ENCODE measurements around the gene REL.
"Not testable (repeated sequence)": the region's sequence is repeated elsewhere in the genome, so short reads cannot be mapped to it uniquely, and the experiment has no call there.

REL gene

DNA sequence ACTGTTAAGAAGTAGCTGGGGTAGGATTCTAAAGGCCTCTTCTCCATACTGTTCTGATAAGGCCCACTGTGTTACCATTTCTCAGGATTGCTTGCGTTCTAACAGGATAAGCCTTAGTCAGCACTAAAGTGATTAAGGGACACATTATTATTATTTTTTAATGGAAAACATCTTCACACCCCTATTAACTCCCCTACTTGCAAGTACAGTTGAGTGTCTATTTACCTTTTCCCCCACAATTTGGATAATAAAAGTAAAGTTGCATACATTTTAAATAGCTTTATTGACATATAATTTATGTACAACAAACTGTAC is 9.0 kb downstream of the REL start:
- no peak for TF ChIP-seq CTBP1 (IDR thresholded peaks at IDR 0.05; ENCODE audit: borderline replicate concordance)
- no peak for TF ChIP-seq SUZ12 (IDR thresholded peaks at IDR 0.05)
- TF ChIP-seq ZNF384 (IDR thresholded peaks at IDR 0.05): no peak
- TF ChIP-seq NFRKB (IDR thresholded peaks at IDR 0.05): no peak
- TF ChIP-seq BHLHE40 (IDR thresholded peaks at IDR 0.05; ENCODE audit: borderline replicate concordance): no peak
- no peak for TF ChIP-seq FOXK2 (IDR thresholded peaks at IDR 0.05)
- no peak for TF ChIP-seq LEF1 (IDR thresholded peaks at IDR 0.05; ENCODE audit: borderline replicate concordance)
- no peak for TF ChIP-seq PKNOX1 (IDR thresholded peaks at IDR 0.05)
- TF ChIP-seq FOXM1 (IDR thresholded peaks at IDR 0.05; ENCODE audit: borderline replicate concordance): no peak
- no peak for TF ChIP-seq ARNT (IDR thresholded peaks at IDR 0.05)
- no peak for TF ChIP-seq FOXA1 (IDR thresholded peaks at IDR 0.05)
- no peak for TF ChIP-seq HDGF (IDR thresholded peaks at IDR 0.05; ENCODE audit: borderline replicate concordance)
- no peak for TF ChIP-seq ELF4 (IDR thresholded peaks at IDR 0.05)
- no peak for TF ChIP-seq L3MBTL2 (conservative IDR thresholded peaks at IDR 0.05)
- TF ChIP-seq SP1 (IDR thresholded peaks at IDR 0.05): no peak
- no peak for DNase-seq (ENCODE audit: extremely low spot score)
- ChIA-PET POLR2A (no interaction called here), CTCF (no interaction called here)

- no peak for DNase-seq (ENCODE audit: extremely low spot score)
- TF ChIP-seq HDGF (IDR thresholded peaks at IDR 0.05; ENCODE audit: borderline replicate concordance): no peak
- no peak for TF ChIP-seq SUZ12 (IDR thresholded peaks at IDR 0.05)
- no peak for TF ChIP-seq BHLHE40 (IDR thresholded peaks at IDR 0.05; ENCODE audit: borderline replicate concordance)
- no peak for TF ChIP-seq FOXK2 (IDR thresholded peaks at IDR 0.05)
- no peak for TF ChIP-seq SP1 (IDR thresholded peaks at IDR 0.05)
- no peak for TF ChIP-seq CTBP1 (IDR thresholded peaks at IDR 0.05; ENCODE audit: borderline replicate concordance)
- no peak for TF ChIP-seq TARDBP (IDR thresholded peaks at IDR 0.05)
- no peak for TF ChIP-seq ELF4 (IDR thresholded peaks at IDR 0.05)
- no peak for TF ChIP-seq LEF1 (IDR thresholded peaks at IDR 0.05; ENCODE audit: borderline replicate concordance)
- TF ChIP-seq NFRKB (IDR thresholded peaks at IDR 0.05): no peak
- no peak for TF ChIP-seq L3MBTL2 (conservative IDR thresholded peaks at IDR 0.05)
- no peak for TF ChIP-seq ARNT (IDR thresholded peaks at IDR 0.05)
- TF ChIP-seq FOXA1 (IDR thresholded peaks at IDR 0.05): no peak
- no peak for TF ChIP-seq ZNF384 (IDR thresholded peaks at IDR 0.05)
- no peak for TF ChIP-seq PKNOX1 (IDR thresholded peaks at IDR 0.05)
- POLR2A ChIA-PET: no interaction called here
- CTCF ChIA-PET: interaction anchor here (0.7 kb wide), 1 partner anchor 212 kb away, joined by 4 read pairs; no protein-coding TSS in a partner anchor
Observed at GRCh38 chr2:60891180-60891579, 9.8 kb downstream of the REL start.

- ChIA-PET POLR2A (no interaction called here), CTCF (no interaction called here)
- TF ChIP-seq LEF1 (IDR thresholded peaks at IDR 0.05; ENCODE audit: borderline replicate concordance) (no peak), ELF4 (IDR thresholded peaks at IDR 0.05) (no peak), L3MBTL2 (conservative IDR thresholded peaks at IDR 0.05) (no peak)
- DNase-seq (ENCODE audit: extremely low spot score): no peak
Observed at GRCh38 chr2:60898567-60898966, 17.2 kb downstream of the REL start.

DNA sequence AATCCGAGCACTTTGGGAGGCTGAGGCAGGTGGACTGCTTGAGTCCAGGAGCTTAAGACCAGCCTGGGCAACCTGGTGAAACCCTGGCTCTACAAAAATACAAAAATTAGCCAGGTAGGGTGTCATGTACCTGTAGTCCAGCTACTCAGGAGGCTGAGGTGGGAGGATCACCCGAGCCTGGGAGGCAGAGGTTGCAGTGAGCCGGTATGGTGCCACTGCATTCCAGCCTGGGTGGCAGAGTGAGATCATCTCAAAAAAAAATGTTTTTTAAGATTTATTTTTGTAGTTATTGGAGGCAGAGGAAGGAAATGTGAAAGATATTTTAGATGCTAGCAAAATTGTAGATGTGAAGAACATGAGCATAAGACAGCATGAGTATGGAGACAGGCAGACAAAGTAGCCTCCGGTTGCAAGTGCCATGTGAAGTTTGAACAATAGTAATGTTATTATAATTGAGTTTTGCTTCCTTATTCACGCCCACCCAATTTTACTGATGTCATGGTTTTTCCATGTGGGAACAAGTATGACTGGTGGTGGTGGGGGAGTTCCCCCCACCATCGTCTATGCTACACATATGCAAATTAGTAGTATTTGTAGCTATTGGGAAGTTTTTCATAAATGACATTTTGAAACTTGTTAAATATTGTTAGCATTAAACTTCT is 18.0 kb downstream of the REL start:
- POLR2A ChIA-PET: no interaction called here
- TF ChIP-seq TARDBP (IDR thresholded peaks at IDR 0.05): no peak
- no peak for TF ChIP-seq ZNF384 (IDR thresholded peaks at IDR 0.05)
- no peak for TF ChIP-seq FOXK2 (IDR thresholded peaks at IDR 0.05)
- no peak for TF ChIP-seq ELF4 (IDR thresholded peaks at IDR 0.05)
- TF ChIP-seq NFRKB (IDR thresholded peaks at IDR 0.05): no peak
- no peak for TF ChIP-seq FOXM1 (IDR thresholded peaks at IDR 0.05; ENCODE audit: borderline replicate concordance)
- TF ChIP-seq ARNT (IDR thresholded peaks at IDR 0.05): no peak
- no peak for TF ChIP-seq FOXA1 (IDR thresholded peaks at IDR 0.05)
- TF ChIP-seq SP1 (IDR thresholded peaks at IDR 0.05): no peak
- TF ChIP-seq LEF1 (IDR thresholded peaks at IDR 0.05; ENCODE audit: borderline replicate concordance): no peak
- TF ChIP-seq HDGF (IDR thresholded peaks at IDR 0.05; ENCODE audit: borderline replicate concordance): no peak
- no peak for TF ChIP-seq BHLHE40 (IDR thresholded peaks at IDR 0.05; ENCODE audit: borderline replicate concordance)
- no peak for TF ChIP-seq PKNOX1 (IDR thresholded peaks at IDR 0.05)
- no peak for TF ChIP-seq CTBP1 (IDR thresholded peaks at IDR 0.05; ENCODE audit: borderline replicate concordance)
- TF ChIP-seq L3MBTL2 (conservative IDR thresholded peaks at IDR 0.05): no peak
- no peak for TF ChIP-seq SUZ12 (IDR thresholded peaks at IDR 0.05)
- no peak for DNase-seq (ENCODE audit: extremely low spot score)
- CTCF ChIA-PET: no interaction called here

- ChIA-PET CTCF (no interaction called here), POLR2A (no interaction called here)
- no peak for TF ChIP-seq L3MBTL2 (conservative IDR thresholded peaks at IDR 0.05)
- no peak for TF ChIP-seq HDGF (IDR thresholded peaks at IDR 0.05; ENCODE audit: borderline replicate concordance)
- no peak for TF ChIP-seq NFRKB (IDR thresholded peaks at IDR 0.05)
- TF ChIP-seq CTBP1 (IDR thresholded peaks at IDR 0.05; ENCODE audit: borderline replicate concordance): no peak
- no peak for TF ChIP-seq TARDBP (IDR thresholded peaks at IDR 0.05)
- TF ChIP-seq FOXK2 (IDR thresholded peaks at IDR 0.05): no peak
- TF ChIP-seq ELF4 (IDR thresholded peaks at IDR 0.05): no peak
- no peak for TF ChIP-seq ZNF384 (IDR thresholded peaks at IDR 0.05)
- no peak for TF ChIP-seq SUZ12 (IDR thresholded peaks at IDR 0.05)
- TF ChIP-seq SP1 (IDR thresholded peaks at IDR 0.05): no peak
- no peak for TF ChIP-seq PKNOX1 (IDR thresholded peaks at IDR 0.05)
- DNase-seq (ENCODE audit: extremely low spot score): no peak
Observed at GRCh38 chr2:60899892-60900249, 18.5 kb downstream of the REL start.

- DNase-seq (ENCODE audit: extremely low spot score); POLR2A ChIA-PET; CTCF ChIA-PET: not testable (repeated sequence)
Observed at GRCh38 chr2:60901296-60901695, 19.9 kb downstream of the REL start.

DNA sequence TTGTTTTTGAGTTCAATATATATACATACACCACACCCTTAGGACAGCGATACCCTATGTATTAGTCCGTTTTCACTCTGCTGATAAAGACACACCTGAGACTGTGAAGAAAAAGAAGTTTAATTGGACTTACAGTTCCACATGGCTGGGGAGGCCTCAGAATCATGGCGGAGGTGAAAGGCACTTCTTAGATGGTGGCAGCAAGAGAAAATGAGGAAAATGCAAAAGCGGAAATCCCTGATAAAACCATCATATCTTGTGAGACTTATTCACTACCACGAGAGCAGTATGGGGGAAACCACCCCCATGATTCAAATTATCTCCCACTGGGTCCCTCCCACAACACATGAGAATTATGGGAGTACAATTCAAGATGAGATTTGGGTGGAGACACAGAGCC is 24.5 kb downstream of the REL start:
- POLR2A ChIA-PET; DNase-seq (ENCODE audit: extremely low spot score); CTCF ChIA-PET: not testable (repeated sequence)
